ENCODE data around the gene C17orf75. TPM values are rescaled to one million over a fixed set of nuclear protein-coding genes. Genes with fewer than 3 reads are reported as not detected.

The C17orf75 gene
- total RNA-seq, 1 donor from 2014 or later = 9.2 TPM

DNA sequence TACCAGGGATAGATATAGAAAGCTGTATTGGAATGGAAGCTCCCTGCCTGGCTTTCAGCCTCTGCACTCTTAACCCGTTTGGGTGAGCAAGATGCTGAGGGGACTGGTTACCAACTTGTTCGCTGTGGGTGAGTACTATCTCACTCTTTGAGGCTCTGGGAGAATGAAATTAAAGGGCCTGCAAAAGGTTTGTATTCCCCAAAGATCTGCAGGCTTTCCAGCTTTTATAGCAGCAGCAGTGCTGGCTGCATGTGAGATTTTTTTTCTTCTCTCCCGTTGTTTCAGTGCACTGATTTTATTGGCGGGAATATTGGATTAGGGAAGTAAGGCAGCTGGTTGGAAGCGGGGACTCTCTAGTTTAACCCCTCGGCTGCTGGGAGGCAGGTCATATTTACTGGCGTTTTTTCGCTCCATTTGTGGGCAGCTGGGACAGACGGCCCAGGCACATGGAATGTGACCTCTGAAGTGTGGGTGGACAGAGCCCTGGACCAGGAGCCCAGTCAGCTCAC is 30.9 kb downstream of the C17orf75 start:
- ATAC-seq (no peak), DNase-seq (ENCODE audit: low spot score) (no peak)

DNA sequence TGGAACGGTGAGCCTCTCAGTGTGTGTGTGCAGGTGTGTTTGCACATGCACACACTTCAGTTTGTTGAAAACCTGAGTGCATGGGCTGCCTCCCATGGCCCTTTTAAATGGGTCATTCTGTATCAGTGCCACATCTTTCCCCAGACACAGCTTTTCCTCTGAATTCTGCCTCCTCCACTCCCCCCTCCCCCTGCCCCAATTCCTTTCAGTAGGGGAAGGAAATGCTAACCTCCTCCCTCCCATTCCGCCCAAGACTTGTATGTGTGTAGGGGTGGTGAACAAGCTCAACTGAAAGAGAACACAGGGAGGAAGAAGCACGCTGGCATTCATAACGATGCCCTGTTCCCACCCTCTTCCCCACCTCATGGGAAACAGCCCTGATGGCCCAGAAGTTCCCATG is 34.3 kb downstream of the C17orf75 start:
- ATAC-seq (no peak), DNase-seq (ENCODE audit: low spot score) (no peak)

DNA sequence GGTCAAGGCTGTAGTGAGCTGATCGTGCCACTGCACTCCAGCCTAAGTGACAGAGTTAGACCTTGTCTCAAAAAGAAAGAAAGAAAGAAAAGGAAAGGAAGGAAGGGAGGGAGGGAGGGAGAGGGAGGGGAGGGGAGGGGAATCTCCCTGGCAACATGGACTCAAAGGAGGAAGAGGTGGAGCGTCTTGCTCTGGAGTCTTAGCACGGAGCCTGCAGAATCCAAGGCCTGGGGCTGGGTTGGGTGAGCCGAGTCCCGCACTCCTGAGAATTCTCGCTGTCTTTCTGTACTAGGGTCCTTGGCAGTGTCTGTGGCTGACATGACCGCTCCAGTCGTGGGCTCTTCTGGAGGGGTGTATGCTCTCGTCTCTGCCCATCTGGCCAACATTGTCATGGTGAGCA is 36.9 kb downstream of the C17orf75 start:
- ATAC-seq (no peak), DNase-seq (ENCODE audit: low spot score) (no peak)

DNA sequence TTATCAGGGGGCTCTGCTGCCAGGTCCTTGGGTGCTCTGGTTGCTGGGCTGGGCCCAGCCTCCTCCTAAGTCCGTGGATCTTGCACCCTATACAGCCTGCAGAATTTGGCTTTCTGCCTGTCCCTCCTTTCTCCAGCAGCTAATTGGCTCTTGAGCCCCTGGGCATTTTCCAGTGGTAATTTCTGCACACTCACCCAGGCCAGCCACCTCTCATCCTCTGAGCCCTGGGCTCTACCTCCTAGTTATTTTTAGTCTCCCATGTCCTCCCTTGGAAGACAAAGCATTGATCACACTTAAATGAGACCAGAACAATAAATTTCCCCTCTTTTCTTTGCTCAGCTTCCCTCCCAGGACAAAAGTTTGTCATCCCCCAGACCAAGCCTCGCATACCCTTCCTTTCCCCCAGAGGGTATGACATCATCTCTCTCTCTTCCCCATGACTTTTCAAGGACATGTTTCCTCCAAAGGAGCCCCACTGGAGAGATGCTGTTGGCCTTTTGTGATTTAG is 38.1 kb downstream of the C17orf75 start:
- DNase-seq (ENCODE audit: low spot score) (no peak), ATAC-seq (no peak)

DNA sequence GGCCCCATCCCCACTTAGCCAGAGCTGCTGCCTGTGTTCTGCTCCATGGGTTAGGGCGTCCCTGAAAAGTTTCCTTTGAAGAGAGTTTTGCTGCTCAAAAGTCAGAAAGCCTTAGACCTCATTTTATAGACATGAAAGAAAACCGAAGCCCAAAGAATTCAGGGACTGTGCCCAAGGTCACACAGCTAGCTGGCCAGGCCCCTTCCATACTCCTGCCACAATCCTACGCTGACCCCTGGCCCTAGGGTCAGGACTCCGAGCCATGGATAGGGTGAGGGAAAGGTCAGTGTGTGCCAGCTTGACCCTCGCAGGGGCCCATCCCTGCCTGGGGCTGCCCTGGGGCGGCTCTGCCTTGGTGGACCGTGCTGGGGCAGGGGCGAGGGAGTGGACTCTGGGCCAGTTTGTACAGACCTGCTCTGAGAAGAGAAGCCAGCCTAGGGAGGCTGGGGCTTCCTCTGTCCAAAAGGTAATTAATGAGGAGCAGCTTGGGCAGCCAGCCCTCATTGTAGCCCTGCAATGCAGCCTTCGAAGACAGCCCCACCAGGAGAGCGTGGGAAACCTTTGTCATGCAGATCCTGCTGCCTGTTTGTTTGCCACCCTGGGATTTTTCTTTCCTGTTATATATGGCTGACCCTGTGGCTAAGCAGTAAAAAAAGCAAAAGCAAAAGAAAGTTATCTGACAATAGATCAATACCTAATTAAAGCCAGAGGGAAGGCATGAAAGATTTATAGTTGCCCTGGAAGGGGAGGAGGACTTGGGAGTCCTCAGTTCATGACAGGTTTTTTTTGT is 38.9 kb downstream of the C17orf75 start:
- DNase-seq (ENCODE audit: low spot score) (no peak), ATAC-seq (peak; percentile 62)

DNA sequence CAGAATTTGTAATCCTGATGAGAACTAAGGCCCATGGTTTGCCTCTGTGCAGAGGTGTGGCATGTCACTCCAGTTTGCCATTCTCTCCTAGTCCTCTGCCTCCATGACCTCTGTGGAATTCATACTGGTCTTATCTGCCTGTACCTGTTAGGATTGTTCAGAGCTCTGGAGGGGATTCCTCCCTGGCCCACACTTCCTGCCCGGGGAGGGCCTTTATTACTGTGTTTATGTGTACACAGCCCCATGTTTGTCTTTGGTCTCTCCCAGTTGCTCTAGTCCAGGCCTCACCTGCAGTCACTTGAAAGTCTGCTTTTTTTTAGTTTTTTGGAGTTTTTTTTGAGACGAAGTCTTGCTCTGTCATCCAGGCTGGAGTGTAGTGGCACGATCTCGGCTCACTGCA is 39.9 kb downstream of the C17orf75 start:
- ATAC-seq (no peak), DNase-seq (ENCODE audit: low spot score) (no peak)

DNA sequence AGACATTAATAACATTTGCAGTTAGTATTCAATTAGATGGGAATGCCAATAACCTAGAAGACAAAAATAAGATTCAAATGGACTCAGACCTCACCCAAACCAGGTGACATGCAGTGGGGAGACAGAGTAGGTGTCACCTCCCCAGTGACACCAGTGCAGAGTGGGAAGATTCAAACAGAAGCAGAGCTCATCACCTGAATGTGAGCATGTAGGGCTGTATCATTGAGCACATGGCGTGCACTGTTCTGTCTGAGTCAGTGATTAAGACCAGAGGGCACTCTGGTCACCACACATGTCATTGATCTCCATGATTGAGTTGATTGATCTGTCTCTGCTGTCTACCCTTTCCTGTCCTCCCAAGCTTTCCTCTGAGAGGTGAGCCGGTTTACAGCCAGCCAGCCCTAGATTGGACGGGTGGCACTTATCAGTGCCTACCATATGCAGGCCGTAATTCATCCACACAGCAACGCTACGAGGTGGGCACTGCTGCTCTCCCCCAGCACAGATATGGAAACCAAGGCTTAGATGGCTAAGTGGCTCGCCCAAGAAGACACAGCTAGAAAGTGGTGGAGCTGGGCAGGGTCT is 42.3 kb downstream of the C17orf75 start:
- no peak for ATAC-seq

DNA sequence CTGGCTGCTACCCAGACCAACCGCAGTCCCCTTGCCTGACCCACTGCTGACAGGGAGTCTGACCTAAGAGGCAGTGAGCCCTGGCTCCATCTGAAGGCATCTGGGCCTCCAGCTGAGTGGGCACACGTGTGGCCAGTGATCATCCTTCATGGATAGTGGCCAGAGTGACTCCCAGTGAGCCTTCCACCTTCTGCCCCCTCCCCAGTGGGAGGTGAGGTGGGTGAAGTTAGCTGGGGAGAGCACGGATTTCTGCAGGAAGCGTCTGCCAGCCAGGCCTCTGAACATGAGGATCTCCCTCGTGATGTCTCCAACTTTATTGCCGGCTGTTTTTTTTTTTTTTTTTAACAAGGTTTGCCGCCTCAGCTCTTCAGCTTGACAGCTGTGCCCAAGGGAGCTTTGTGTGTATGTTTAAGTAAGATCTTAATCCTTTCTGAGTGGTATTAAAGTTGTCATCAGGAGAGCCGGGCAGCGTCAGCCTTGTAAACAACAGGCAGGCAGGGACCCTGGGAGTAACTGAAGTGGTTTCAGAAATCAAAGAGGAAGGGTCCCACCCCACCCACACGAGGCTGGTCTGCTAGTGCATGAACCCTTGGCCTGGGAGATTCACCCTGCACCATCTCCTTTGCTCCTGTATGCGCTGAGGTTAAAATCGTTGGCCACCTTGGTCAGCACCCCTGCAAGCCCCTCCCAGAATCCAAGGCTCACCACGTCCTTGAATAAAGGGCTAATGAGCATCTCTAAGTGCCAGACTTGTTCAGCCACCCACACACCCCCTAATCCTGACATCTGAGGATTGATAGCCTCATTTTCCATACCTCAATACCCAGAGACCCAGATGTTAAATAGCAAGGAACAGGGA is 43.0 kb downstream of the C17orf75 start:
- ATAC-seq (no peak), DNase-seq (ENCODE audit: low spot score) (no peak)

More for the DNA sequence above, 42.3 kb downstream of the C17orf75 start:
- no peak for DNase-seq (ENCODE audit: low spot score)

DNA sequence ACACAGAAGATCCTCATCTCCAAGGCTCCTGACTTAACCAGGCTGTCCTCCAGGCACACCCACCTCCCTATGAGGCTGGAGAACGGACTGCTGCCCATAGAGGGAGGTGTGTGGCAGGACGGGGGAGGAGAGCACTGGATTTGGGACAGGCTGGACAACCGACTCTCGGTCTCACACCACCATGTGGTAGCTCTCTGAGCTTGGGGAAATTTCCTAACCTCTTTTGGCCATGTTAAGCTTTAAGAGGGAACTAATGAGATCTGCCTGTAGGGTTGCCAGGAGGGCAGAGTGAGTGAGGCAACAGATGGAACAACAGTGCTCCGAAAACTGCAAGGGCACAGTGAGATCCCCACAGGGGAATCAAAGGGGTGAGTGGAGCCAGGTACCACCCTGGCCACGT is 43.7 kb downstream of the C17orf75 start:
- no peak for ATAC-seq
- DNase-seq (ENCODE audit: low spot score) = no peak

DNA sequence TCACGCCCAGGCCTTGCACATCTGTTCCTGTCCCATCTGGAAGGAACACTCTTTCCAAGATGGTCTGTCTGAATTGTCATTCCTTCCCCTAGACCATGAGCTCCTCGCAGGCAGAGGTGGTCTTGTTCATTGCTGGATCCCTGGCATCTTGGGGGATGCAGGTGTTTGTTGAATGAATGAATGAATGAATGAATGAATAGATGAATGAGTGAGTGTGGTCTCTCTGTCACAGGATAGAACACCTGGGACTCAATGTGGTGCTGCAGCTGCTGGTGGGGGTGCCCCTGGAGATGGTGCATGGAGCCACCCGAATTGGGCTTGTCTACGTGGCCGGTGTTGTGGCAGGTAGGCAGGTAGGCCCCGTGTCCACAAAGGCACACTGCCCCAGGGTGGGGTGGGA is 44.1 kb downstream of the C17orf75 start:
- DNase-seq (ENCODE audit: low spot score) (no peak), ATAC-seq (no peak)

DNA sequence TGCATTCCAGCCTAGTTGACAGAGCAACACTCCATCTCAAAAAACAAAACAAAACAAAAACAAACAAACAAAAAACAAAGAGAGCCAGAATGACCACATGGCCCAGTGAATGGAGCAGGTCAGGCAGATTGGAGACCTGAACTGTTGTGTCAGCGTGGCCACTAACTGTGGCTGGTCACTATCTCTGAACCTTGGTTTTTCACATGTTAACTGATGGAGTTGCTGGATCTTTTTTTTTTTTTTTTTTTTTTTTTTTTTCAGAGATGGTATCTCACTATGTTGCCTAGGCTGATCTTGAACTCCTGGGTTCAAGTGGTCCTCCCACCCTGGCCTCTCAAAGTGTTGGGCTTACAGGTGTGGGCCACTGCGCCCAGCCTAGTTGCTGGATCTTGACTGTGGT is 44.5 kb downstream of the C17orf75 start:
- no peak for ATAC-seq
- no peak for DNase-seq (ENCODE audit: low spot score)

DNA sequence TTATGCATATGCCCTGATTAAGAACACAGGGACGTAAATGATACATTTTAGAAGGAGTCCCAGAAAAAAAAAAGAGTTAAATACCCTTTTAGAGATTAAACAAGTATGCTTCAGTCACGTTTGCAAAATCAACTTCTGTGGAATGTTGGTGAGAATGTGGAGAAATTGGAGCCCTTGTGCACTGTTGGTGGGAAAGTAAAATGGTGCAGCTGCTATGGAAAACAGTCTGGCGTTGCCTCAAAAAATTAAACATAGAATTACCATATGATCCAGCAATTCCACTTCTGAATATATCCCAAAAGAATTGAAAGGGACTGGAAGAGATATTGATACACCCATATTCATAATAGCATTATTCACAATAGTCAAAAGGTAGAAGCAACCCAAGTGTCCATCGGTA is 49.9 kb downstream of the C17orf75 start:
- ATAC-seq (no peak), DNase-seq (ENCODE audit: low spot score) (no peak)

DNA sequence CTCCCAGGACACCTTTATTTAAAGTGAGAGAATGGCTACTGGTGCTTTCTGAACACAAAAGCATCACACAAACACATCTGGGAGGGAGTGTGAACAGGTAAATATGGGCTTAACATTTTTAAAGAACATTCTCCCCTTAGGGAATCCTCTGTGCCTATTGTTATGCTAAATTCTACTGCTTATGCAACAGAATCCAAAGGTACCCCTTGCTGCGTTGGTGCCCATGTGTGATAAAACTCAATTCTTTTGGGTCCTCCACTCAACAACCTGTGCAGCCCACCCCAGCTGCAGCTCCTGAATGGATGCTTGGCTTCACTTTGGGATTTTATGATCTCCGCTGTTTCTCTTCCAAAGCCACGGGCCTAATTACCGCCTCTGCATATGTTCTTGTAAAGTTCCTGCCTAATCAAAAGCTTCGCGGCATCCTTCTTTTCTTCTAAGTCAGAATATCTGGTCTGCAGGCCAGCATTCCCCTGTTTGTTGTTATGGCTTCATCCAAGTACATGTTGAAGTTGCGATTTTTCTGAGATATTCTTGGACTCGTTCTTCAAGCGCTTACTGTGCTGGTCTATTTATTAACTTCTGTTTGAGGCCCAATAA is 52.4 kb downstream of the C17orf75 start:
- DNase-seq (ENCODE audit: low spot score) (no peak), ATAC-seq (no peak)

DNA sequence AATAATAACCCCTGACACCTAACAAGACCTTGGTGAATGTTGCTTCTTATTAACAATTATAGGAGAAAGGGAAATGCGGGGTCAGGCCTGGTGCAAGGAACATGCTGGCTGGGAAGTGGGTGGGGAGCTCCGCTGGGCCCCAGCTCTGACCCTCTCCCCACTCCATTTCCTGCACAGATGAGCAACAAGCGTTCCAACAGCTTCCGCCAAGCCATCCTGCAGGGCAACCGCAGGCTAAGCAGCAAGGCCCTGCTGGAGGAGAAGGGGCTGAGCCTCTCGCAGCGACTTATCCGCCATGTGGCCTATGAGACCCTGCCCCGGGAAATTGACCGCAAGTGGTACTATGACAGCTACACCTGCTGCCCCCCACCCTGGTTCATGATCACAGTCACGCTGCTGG is 53.4 kb downstream of the C17orf75 start:
- ATAC-seq (peak; percentile 40), DNase-seq (ENCODE audit: low spot score) (no peak)

DNA sequence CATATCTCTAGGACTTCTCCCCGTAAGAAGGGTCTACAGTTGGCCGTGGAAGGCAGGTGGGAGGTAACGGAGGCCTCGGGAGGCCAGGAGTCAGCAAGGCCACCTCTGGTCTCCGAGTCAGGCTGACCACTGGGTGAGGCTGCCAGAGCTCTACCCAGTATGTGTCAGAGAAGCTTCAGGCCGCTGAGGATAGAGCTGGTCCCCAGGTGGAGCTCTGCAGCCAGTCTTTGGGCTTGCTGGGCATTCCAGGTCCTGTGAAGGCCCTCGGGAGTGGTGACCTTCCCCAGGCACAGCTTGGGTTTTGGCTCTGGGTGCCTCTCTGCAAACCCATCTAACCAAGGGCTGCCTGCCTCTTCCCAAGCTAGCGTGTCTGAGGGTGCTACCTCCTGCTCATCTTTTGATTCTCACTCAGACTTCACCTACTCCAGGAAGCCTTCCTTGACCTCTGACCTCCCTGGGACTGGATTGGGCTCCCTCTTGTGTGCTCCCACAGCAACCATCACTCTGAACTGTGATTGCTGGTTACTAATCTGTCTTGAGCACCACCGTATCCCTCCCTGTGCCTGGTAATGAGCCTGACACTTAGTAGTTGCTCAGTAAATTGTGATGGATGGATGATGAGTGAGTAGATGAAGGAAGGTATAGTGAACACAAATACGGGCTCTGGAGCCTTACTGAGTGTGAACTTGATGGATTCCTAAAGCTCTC is 54.0 kb downstream of the C17orf75 start:
- no peak for ATAC-seq

DNA sequence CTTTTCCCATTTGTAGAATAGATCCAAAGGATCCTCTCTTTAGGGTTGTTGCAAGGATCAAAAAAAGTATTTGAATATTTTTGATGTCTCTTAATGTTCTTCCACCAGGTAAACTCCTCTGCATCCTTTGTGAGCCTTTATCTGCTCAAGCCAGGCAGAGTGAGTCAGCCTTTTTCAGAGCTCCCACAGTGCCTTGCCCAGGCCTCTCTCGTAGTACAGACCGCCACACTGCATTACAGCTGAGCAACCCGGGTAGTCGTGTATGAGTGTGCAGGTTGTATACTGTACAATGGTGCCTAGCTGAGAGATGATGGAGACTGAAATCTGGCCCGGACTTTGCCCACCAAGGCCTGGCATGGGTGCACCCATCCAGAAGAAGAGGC is 55.5 kb downstream of the C17orf75 start:
- ATAC-seq = no peak
- no peak for DNase-seq (ENCODE audit: low spot score)

More for the DNA sequence above, 54.0 kb downstream of the C17orf75 start:
- no peak for DNase-seq (ENCODE audit: low spot score)

DNA sequence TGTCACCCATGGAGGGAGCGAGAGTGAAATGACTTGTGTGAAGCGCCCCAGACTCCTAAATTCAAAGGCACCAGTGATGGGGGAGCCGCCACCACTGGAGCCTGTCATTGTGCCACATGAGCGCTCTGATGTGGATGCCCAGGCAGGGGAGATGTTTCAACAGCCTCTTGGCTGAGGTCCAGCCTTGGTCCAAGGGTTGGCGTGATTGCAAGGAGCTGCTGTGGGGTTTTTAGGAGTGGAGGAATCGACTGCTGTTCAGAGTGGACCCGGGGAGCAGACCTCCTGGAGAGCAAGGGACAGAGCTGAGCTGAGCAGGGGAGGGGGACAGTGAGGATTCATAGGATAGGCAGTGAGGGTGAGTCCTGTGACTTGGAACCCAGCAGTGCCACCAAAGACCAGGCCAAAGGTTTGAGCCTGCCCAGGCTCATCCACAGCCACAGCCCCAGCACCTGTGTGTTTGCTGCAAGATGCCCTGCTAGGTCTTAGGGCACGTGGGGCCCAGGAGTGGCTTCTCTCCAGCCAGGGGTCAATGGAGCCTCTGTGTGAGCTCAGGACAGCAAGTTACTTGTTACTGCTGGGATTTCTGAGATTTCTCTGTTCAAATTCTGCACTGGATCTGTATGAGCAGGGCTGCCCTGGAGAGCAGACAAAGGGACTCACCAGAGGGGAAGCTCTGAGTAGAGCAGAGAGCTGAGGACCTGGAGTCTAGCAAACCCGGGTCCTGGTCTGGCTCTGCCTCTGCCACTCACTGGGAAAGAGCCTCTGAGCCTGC is 56.0 kb downstream of the C17orf75 start:
- ATAC-seq (peak; percentile 40), DNase-seq (ENCODE audit: low spot score) (no peak)

DNA sequence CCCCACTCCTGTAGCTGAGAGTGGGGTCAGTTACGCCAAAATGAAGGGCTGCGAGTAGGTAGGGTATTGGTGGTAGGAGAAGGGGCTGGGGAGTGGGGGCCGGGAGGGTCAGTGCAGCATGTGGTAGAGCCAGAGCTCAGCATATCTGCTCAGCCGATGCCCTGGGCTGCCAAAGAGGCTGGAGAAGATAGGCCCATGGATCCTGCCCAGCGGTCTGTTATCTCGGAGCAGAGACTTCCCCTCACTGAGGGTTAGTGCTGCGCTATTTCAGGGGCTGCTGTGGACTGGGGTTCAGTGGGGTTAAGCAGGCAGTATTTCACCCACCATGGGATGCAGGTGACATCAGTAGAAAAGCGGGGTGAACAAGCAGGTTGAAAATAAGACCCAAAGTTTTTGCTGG is 56.7 kb downstream of the C17orf75 start:
- ATAC-seq (no peak), DNase-seq (ENCODE audit: low spot score) (no peak)

DNA sequence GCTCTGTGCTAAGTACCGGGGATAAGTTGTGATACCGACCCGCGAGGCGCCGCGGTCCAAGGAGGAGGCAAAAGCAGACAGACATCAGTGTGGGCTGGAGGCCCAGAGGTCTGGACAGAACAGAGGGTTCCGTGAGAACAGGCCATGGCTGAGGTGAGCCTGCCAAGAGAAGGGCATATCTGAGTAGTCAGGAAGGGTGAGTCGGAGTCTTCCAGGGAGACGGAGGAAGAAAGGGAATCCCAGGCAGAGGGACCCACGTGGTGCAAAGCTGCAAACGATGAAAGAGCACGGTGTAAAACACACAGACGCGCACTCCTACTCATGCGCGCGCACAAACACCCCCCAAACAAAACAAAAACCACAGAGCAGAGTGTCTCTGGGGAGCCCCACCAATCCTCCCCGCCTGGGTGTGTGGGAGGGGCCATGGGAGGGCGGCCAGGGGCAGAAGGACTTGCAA is 58.2 kb downstream of the C17orf75 start:
- ATAC-seq = no peak
- DNase-seq (ENCODE audit: low spot score) = no peak

Measured in left lobe of liver (tissue), 2 donors.